Measurements from ENCODE around the gene CGAS.
"Not testable (repeated sequence)": the region's sequence is repeated elsewhere in the genome, so short reads cannot be mapped to it uniquely, and the experiment has no call there.

CGAS gene

DNA sequence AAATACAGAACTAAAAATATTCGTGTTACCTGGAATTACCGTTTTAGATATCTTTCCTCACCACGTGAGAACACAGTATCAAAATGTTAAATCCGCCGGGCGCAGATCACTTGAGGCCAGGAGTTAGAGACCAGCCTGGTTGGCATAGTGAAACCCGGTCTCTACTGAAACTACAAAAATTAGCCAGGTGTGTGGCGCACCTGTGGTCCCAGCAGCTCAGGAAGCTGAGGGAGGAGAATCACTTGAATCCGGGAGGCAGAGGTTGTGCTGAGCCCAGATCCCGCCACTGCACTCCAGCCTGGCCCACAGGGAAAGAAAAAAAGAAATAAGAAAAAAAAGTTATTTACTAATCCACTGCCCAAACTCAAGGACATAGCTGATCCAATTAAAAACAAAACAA is 62.2 kb downstream of the CGAS start:
- TF ChIP-seq, protein P1, sequence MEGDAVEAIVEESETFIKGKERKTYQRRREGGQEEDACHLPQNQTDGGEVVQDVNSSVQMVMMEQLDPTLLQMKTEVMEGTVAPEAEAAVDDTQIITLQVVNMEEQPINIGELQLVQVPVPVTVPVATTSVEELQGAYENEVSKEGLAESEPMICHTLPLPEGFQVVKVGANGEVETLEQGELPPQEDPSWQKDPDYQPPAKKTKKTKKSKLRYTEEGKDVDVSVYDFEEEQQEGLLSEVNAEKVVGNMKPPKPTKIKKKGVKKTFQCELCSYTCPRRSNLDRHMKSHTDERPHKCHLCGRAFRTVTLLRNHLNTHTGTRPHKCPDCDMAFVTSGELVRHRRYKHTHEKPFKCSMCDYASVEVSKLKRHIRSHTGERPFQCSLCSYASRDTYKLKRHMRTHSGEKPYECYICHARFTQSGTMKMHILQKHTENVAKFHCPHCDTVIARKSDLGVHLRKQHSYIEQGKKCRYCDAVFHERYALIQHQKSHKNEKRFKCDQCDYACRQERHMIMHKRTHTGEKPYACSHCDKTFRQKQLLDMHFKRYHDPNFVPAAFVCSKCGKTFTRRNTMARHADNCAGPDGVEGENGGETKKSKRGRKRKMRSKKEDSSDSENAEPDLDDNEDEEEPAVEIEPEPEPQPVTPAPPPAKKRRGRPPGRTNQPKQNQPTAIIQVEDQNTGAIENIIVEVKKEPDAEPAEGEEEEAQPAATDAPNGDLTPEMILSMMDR (IDR thresholded peaks at IDR 0.05; ENCODE audit: low read depth, low read length), result no peak
- no peak overlapping the region for H3K4me3 ChIP-seq (replicated peaks in 1 of 2; ENCODE audit: low read depth in 2 of 2, low read length in 2 of 2)
- DNase-seq (ENCODE audit: low read depth in 2 of 2), result no peak

DNA sequence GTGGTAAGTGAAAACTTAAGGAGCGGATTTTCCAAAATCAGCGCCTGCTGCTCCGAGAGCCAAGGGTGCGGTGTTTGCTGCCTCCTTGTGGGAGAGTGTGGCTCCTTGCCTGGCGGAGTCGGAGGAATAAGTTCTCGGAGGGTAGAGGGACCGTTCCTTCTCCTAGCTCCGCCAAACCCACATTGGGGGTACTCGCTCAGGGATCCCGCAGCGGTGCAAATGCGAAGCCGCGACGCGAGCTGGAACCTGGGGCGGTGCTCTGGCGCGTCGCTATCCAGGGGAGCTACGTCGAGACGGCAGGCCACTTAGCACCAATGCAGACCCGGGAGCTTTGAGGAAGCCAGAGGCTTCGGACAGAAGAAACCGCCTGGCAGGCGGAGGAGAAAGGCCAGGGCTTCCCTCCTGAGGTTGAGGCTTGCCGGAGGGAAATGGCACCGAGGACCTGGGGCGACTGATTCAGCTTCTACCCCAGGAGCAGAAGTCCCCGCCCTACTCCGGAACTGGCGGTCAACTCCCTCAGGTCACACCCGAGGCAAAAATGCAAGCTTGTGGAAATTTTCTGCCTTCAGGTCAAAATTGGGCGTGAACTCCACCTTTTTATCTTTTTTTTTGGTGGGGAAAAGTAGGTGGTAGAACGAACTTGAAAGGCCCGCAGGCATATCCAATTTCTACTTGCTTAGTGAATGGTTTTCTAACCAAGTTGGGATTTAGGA is 63.1 kb downstream of the CGAS start:
- TF ChIP-seq, protein P1 (IDR thresholded peaks at IDR 0.05; ENCODE audit: low read depth, low read length), result peak; percentile 82
- peak; percentile 67 to 72 for DNase-seq (ENCODE audit: low read depth in 2 of 2)
- peak overlapping the region; percentile 53 to 60 for H3K4me3 ChIP-seq (replicated peaks in 1 of 2; ENCODE audit: low read depth in 2 of 2, low read length in 2 of 2)

DNA sequence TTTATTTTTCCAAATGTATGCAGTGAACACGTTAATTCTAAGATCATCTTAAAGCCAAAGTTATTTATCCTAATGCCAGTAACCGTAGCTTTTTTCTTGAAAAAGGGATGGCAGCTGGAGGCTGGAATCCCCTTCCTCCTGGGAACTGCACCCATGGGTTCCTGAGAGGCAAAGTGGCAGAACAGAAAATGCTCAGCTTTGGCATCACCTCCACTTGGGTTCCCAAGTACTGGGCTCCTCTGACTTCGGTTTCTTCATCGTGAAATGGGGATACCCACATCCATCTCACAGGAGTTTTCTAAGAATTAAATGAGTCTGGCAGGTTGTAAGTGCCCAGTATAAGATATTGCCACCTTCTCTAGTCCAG is 63.7 kb downstream of the CGAS start:
- TF ChIP-seq, protein P1 (IDR thresholded peaks at IDR 0.05; ENCODE audit: low read depth, low read length), result no peak
- peak overlapping the region; percentile 53 to 60 for H3K4me3 ChIP-seq (replicated peaks in 1 of 2; ENCODE audit: low read depth in 2 of 2, low read length in 2 of 2)
- no peak for DNase-seq (ENCODE audit: low read depth in 2 of 2)

DNA sequence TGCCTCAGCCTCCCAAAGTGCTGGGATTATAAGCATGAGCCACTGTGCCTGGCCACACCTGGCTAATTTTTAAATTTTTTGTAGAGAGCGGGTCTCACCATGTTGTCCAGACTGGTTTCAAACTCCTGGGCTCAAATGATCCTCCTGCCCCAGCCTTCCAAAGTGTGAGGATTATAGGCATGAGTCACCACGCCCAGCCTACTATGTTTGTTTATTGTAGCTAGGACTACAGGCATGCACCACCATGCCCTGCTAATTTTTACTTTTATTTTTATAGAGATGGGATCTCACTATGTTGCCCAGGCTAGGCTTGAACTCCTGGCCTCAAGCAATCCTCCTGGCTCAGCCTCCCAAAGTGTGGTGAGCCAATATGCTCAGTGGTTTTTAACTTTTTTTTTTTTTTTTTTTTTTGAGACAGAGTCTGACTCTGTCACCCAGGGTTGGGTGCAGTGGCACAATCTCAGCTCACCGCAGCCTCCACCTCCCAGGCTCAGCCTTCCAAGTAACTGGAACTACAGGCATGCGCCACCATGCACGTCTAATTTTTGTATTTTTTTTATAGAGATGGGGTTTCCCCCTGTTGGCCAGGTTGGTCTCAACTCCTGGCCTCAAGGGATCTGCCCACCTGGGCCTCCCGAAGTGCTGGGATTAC is 69.5 kb downstream of the CGAS start:
- TF ChIP-seq, protein P1 (IDR thresholded peaks at IDR 0.05; ENCODE audit: low read depth, low read length), result no peak
- no peak overlapping the region for H3K4me3 ChIP-seq (replicated peaks in 1 of 2; ENCODE audit: low read depth in 2 of 2, low read length in 2 of 2)
- DNase-seq (ENCODE audit: low read depth in 2 of 2), result peak in 1 of 2 donors; percentile 26

DNA sequence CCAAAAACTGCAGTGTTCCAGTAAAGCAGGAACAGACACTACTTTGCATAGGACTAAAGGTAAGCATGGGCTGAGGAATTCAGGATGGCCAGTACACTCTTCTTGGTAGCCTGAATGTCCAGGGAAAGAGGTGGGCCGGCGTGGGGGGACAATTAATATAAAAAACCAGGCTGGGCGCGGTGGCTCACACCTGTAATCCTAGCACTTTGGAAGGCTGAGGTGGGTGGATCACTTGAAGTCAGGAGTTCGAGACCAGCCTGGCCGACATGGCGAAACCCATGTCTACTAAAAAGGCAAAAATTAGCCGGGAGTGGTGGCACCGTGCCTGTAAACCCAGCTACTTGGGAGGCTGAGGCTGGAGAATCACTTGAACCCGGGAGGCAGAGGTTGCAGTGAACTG is 70.6 kb downstream of the CGAS start:
- DNase-seq (ENCODE audit: low read depth in 2 of 2); H3K4me3 ChIP-seq (replicated peaks in 1 of 2; ENCODE audit: low read depth in 2 of 2, low read length in 2 of 2): not testable (repeated sequence)

DNA sequence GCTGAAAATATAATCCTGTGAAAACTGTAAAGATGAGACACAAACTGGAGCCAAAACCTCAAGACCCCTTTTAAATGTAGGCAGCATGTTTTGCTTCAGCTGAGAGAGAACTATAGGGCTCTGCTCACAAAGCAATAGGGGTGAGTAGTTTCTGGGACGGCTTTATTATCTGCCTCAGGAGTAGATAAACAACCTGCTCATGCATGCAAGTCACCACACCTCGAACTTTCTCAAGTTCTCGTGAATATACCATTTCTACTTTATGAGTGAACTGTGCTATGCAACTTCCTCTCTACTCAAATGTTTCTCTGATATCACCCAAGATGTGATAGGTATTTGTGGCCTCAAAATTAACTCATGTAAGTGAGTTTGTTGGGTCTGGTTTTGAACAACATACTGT is 74.9 kb downstream of the CGAS start:
- no peak overlapping the region for H3K4me3 ChIP-seq (replicated peaks in 1 of 2; ENCODE audit: low read depth in 2 of 2, low read length in 2 of 2)
- no peak for DNase-seq (ENCODE audit: low read depth in 2 of 2)
- TF ChIP-seq, protein P1 (IDR thresholded peaks at IDR 0.05; ENCODE audit: low read depth, low read length), result no peak

DNA sequence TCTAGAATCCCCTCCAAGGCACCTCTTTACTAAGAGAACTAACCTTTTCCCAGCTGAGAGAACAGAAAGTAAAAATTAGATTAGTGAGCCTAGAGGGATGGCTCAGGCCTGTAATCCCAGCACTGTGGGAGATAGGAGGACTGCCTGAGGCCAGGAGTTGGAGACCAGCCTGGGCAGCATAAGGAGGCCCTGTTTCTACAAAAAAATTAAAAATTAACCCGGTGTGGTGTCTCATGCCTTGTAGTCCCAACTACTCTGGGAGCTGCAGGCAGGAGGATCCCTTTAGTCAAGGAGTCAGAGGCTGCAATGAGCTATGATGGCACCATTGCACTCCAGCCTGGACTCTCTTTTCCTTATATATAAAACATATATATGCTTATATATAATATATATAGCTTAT is 76.9 kb downstream of the CGAS start:
- TF ChIP-seq, protein P1 (IDR thresholded peaks at IDR 0.05; ENCODE audit: low read depth, low read length), result no peak
- H3K4me3 ChIP-seq (replicated peaks in 1 of 2; ENCODE audit: low read depth in 2 of 2, low read length in 2 of 2), result no peak overlapping the region
- DNase-seq (ENCODE audit: low read depth in 2 of 2), result no peak
